Stimulated activated effector memory CD8-positive, alpha-beta T cell treated with anti-CD3 and anti-CD28 coated beads, Interleukin-12 subunit alpha, Interleukin-12 subunit beta, amount 100 ng/mL, for 72 hours (primary cell): Measurements from ENCODE around the gene CBARP.
"Not testable (repeated sequence)": the region's sequence is repeated elsewhere in the genome, so short reads cannot be mapped to it uniquely, and the experiment has no call there.

Experiments used
- ATAC-seq: fragments of 150-1000 bp; cut with Tn5 transposase; 2 replicates; pipeline ENCODE4 v1.10.0; 2021
- DNase-seq, 2 donors: peaks; one replicate each; pipeline ENCODE4 v3.0.0; 2021 to 2022; ENCODE audit warnings: low spot score in 2 of 2
- H3K27ac Mint-ChIP-seq: one replicate; pipeline ENCODE4 v1.8.0; 2022; ENCODE audit warnings: mild to moderate bottlenecking, mixed read lengths
- H3K36me3 Mint-ChIP-seq: one replicate; pipeline ENCODE4 v1.8.0; 2022; ENCODE audit warnings: mild to moderate bottlenecking, mixed read lengths
- H3K4me1 Mint-ChIP-seq: one replicate; pipeline ENCODE4 v1.8.0; 2022; ENCODE audit warnings: mixed read lengths
- H3K4me3 Mint-ChIP-seq: one replicate; pipeline ENCODE4 v1.8.0; 2022; ENCODE audit warnings: mild to moderate bottlenecking, mixed read lengths
- H3K9me3 Mint-ChIP-seq: one replicate; pipeline ENCODE4 v1.8.0; 2022; ENCODE audit warnings: mixed read lengths

The CBARP gene

DNA sequence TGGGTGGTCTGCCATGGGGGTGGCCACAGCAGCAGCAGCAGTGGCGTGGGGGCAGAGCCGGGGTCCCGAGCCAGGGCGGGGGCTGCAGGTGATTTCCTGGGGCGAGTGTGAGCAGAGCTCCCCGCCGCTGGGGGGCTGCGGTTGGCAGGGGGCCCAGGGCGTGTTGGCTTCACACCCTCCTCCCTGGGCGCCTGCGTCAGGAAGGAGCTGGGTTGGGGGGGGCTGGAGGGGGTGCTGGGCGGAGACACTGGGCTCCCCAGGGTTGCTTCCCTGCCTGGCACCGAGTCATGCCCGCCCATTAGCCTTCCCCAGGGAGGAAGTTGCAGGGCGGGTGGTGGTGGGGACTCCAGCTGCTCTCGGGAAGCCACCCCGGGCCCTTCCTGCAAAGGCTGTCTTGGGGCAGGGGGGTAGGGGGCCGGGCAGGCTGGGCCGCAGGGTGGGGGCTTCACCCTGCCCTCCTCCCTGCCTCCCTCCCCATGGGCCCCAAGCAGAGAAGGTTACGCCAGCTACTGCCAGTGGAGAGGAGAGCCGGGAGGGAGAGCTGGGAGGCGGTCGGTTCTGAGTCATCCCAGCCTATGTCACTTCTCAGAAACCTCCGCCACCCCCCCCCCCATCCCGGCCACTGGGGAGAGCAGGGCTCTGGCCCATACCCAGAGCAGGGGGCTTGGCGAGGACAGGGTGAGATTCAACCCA is 15.2 kb upstream of the CBARP start:
- H3K27ac Mint-ChIP-seq: peak overlapping the region; percentile 94
- H3K9me3 Mint-ChIP-seq: no peaks in the 10 kb centered on the region
- ATAC-seq (peak; percentile 44), DNase-seq (peak; percentile 59 to 87)
- peaks cover 87% of the 10 kb centered on the region for H3K36me3 Mint-ChIP-seq
- H3K4me1 Mint-ChIP-seq: peaks cover 24% of the 10 kb centered on the region
- peak overlapping the region; percentile 90 for H3K4me3 Mint-ChIP-seq

DNA sequence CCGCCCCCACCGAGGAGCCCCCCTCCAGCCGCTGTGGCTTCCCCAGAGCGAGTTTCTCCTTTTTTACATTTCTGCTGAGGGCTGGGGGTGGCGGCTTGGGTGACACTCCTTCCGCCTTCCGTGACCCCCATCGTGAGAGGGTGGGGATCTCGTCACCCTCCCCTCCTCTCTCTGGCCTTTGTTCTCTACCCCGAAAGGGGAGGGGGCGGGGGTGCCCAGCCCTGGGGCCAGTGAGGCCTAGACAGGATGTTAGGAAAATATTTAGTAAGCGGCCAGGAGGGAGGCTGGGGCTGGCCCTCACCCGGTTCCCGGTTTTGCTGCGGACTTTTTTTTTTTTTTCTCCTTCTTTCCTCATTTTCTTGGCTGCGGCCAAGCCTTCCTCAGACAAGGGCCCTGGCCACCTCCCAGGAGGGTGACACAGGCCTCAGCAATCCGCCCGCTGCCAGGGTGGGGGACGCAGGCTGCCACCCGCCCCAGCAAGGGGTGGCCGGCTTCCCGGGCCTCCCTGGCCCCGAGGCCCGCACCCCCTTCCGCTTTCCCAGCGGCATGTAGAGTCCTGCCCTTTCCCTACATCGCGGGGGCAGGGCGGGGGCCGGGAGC is 14.5 kb upstream of the CBARP start:
- Mint-ChIP-seq H3K4me3 (peak overlapping the region; percentile 90), H3K4me1 (peaks cover 17% of the 10 kb centered on the region), H3K36me3 (peaks cover 80% of the 10 kb centered on the region), H3K27ac (peak overlapping the region; percentile 94), H3K9me3 (no peaks in the 10 kb centered on the region)
- DNase-seq (peak in 1 of 2 donors; percentile 80), ATAC-seq (peak; percentile 11)

DNA sequence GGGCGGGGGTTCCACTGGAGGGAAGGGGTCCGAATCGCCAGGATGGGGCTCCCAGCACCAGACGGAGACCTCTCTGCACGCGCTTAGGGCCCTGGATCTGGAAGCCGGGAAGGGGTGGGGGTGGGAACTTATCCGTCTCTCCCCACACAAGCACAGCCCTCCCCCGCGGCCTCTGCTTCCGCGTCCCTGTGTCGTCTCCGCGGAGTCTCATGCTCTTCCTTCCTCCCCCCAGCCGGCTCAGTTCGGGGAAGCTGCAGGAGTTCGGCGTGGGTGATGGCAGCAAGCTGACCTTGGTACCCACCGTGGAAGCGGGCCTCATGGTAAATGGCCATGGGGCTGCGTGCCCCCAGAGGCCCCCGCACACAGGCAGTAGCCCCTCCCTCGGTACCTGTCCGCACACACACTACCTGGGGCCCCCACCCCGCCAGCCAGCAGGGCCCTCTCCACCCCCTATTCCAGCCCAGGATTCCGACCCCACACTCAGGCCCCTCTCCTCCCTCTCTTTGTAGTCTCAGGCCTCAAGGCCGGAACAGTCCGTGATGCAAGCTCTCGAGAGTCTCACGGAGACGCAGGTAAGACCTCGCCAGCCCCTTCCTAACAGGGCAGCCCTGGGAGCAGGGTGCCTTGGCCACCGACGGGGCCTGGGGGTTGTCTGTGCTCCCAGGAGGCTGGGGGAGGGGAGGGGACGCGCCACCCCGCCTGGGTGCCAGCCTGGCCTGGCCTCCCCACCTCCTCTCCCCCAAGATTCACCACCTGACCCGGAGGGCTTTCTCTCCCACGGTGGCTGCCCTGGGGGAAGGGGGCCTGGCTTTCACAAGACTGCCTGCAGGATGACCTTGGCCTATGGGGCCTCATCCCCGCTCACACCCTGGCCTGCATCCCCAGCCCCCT is 13.8 kb upstream of the CBARP start:
- DNase-seq (peak in 1 of 2 donors; percentile 84), ATAC-seq (no peak)
- H3K36me3 Mint-ChIP-seq: peaks cover 79% of the 10 kb centered on the region
- no peaks in the 10 kb centered on the region for H3K9me3 Mint-ChIP-seq
- H3K27ac Mint-ChIP-seq: peak overlapping the region; percentile 94
- H3K4me3 Mint-ChIP-seq: peak overlapping the region; percentile 90
- peaks cover 16% of the 10 kb centered on the region for H3K4me1 Mint-ChIP-seq

DNA sequence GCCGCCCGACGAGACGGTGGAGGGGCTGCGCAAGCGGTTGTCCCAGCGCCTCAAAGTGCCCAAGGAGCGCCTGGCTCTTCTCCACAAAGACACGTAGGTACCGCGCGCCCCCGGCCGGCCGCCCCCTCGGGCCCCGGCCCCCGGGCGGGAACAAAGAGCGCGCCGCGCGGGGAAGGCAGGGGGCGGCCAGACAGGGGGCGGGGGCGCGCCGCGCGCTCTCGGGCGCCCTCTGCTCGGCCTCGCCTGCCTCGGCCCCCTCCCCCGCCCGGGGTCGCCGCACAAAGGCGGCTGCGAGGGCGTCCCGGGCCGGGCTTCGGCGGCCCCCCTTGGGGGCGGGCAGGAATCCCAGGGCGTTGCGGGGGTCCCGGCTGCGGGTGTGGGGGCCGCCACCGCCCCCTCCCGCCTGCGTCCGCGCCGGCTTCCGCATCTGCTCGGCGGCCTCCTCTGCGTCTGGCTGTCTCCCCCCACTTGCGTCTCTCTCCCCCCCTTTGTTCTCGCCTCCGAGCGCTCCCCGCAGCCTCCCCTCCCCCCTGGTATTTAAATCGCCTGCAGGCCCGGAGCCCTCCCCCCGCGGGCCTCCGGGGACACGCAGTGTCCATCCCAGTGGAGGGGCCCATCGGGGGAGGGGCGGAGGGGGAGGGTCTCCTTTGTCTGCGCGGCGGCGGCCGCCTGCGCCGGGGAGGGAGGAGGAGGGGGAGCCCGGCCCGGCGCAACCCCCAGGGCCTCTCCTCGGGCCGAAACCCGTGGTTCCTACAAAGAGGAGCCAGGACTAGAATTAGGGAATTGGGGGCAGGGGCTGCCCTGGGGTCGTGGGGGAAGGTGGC is 12.8 kb upstream of the CBARP start:
- no peaks in the 10 kb centered on the region for H3K9me3 Mint-ChIP-seq
- peak overlapping the region; percentile 90 for H3K4me3 Mint-ChIP-seq
- DNase-seq: no peak
- no peak for ATAC-seq
- peaks cover 73% of the 10 kb centered on the region for H3K36me3 Mint-ChIP-seq
- peak overlapping the region; percentile 94 for H3K27ac Mint-ChIP-seq
- peaks cover 16% of the 10 kb centered on the region for H3K4me1 Mint-ChIP-seq

DNA sequence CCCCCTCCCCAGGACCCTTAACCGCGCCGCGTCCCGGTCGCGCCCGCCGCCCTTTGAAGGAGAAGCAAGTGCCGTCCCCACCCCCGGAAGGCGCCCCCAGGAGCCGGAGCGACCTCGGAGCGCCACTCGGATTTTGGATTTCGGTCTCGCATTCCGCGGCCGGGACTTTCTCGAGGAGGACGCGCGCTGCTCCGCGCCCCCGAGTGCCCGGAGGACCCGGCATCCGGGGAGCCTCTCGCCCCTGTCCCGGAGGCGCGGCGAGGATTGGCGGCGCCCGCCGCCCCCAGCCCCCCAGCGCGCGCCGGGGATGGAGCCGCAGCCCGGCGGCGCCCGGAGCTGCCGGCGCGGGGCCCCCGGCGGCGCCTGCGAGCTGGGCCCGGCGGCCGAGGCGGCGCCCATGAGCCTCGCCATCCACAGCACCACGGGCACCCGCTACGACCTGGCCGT is 12.2 kb upstream of the CBARP start:
- Mint-ChIP-seq H3K27ac (peak overlapping the region; percentile 63), H3K4me1 (peaks cover 12% of the 10 kb centered on the region), H3K9me3 (no peaks in the 10 kb centered on the region), H3K4me3 (peak overlapping the region; percentile 90), H3K36me3 (peaks cover 66% of the 10 kb centered on the region)
- DNase-seq (no peak), ATAC-seq (no peak)

DNA sequence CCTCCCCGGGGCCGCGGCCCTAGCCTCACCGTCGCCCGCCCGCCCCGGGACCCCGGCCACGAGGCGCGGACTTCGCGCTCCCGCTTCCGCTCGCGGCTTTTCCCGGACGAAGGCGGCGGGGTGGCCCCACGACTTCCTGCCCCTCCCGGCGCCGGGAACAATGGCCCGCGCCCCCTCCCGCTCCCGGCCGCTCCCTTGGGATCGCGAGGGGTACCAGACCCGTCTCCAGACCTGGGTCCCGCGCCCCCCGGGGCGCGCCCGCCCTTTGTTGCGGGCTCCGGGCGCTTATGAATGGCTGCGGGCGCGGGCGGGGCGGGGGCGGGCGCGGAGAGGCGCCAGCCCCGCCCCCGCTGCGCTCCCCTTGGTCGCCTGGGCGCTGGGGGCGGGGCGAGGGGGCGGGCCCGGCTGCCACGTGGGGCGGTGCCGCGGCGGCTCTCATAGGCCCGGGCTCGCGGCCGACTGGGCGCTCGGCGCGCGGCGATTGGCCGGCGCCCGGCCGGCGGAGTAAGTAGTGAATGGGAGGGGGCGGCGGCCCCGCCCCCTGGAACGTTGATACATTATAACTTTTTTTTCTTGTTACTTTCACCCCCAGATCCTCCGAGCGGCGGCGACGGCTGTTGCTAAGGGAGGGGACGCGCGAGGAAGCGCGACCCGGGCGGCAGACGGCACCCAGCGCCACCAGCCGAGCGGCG is 11.6 kb upstream of the CBARP start:
- peak; percentile 85 to 94 for DNase-seq
- Mint-ChIP-seq H3K4me3 (peak overlapping the region; percentile 90), H3K4me1 (peaks cover 12% of the 10 kb centered on the region), H3K36me3 (peaks cover 61% of the 10 kb centered on the region), H3K9me3 (no peaks in the 10 kb centered on the region), H3K27ac (peak overlapping the region; percentile 63)
- peak; percentile 67 for ATAC-seq

DNA sequence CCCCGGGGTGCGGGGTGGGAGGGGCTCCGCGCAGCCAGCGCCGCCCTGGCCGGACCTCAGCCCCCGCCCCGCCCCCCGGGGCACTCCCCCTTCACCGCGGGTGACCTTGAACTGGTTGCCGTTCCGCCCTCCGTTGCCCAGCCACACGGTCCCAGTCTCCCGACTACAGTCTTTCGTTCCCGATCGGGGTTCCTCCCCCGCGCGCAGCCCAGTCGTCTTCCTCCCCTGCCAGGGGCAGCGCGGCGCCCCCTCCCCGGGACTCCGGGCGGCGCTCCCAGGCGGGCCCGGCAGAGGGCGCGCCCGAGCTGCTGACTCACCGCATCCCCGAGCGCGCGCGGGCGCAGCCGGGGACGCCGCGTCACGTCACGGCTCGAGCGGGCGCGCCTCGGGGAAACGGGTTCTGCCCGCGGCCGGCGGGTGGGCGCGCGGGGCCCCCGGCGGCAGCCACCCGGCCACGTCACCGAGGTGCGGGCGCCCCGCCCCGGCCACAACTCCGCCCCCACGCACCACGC is 11.0 kb upstream of the CBARP start:
- peak; percentile 94 to 95 for DNase-seq
- ATAC-seq: peak; percentile 49
- no peaks in the 10 kb centered on the region for H3K9me3 Mint-ChIP-seq
- peaks cover 13% of the 10 kb centered on the region for H3K4me1 Mint-ChIP-seq
- peak overlapping the region; percentile 76 for H3K27ac Mint-ChIP-seq
- peaks cover 55% of the 10 kb centered on the region for H3K36me3 Mint-ChIP-seq
- peak overlapping the region; percentile 62 for H3K4me3 Mint-ChIP-seq

DNA sequence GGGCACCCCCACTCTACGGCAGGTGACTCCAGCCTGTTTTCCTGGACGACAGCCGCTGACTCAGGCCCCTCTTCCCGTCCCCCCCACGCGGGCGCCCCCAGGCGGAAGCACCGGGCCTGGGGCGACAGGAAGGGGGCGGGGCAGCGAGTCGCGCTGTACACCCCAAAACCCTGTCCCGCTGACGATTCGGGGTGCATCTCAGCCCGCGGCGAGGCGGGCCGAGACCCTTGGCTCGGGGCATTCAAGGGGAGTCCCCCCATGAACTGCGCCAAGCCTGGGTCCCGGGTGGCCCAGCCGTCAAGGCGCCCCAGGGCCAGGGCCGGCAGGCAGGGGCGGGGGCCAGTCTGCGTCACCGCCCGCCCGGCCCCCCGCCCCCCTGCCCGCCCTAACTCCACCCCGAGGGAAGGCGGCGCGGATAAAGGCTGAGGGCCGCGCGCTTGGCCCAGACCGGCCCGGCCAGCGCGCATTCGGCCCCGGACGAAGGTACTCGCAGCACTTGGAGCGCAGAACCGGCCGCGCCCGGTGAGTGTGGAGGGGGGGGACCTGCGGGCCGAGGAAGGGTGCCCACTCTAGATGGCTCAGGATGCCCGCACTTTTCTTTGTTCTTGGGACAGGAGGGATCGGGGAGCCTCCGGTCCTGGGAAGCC is 10.5 kb upstream of the CBARP start, which contains the start of gene MIDN:
MIDN (plus strand) TSS at position 445 of the 647 bp plus-strand sequence. CDS start 1,714 bp downstream, outside the sequence.
- H3K27ac Mint-ChIP-seq: peak within 1 kb of the TSS; percentile 76
- DNase-seq: peak; percentile 74 to 92
- ATAC-seq: peak; percentile 42
- H3K4me3 Mint-ChIP-seq: peak within 1 kb of the TSS; percentile 90
- H3K36me3 Mint-ChIP-seq: peaks cover 49% of the 10 kb centered on the region
- peaks cover 9% of the 10 kb centered on the region for H3K4me1 Mint-ChIP-seq
- H3K9me3 Mint-ChIP-seq: no peaks in the 10 kb centered on the region

DNA sequence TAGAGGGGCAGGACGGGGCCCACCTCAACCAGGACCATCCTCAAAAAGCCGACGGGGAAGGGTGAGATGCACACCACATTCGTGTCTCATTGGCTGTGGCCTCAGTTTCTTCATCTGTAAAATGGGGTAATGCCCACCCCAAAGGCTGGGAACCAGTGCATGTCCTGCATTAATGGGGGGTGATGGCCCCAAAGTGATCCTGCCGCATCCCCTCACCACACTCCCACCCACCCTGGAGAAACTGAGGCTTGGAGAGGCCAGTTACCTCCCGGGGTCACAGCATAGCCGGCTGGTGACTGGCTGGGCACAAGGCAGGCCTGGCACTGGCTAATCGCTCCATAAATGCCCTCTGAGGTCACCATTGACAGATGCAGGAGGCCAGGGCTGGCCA is 9.9 kb upstream of the CBARP start:
- H3K4me3 Mint-ChIP-seq: peak overlapping the region; percentile 62
- H3K27ac Mint-ChIP-seq: peak overlapping the region; percentile 76
- H3K4me1 Mint-ChIP-seq: peaks cover 6% of the 10 kb centered on the region
- ATAC-seq: no peak
- H3K9me3 Mint-ChIP-seq: no peaks in the 10 kb centered on the region
- DNase-seq: no peak
- peaks cover 48% of the 10 kb centered on the region for H3K36me3 Mint-ChIP-seq

DNA sequence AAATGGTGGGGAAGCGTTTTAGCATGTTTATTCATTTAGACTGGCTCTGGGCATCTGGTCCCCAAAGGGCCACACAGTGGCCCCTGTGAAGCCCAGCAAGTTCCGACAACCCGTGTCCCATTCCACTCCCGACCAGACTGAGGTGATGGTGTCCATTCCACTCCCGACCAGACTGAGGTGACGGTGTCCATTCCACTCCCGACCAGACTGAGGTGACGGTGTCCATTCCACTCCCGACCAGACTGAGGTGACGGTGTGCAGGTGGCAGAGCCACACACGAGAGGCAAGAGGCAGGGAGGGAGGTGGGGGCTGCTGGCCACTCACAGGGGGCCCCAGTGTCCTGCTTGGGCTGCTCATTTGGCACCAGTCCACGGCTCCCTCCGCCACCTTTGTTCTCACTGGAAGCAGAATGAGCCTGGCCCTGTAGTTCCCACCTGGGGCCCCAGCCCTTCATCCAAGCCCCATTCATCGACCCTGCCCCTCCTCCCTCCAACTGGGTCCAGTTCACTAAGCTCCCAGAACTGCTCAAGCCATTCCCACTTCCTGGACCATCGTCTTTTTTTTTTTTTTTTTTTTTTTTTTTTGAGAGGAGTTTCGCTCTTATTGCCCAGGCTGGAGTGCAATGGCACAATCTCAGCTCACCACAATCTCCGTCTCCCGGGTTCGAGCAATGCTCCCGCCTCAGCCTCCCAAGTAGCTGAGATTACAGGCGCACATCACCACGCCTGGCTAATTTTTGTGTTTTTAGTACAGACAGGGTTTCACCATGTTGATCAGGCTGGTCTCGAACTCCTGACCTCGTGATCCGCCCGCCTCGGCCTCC is 8.7 kb upstream of the CBARP start:
- H3K4me3 Mint-ChIP-seq, H3K27ac Mint-ChIP-seq, DNase-seq, ATAC-seq, H3K9me3 Mint-ChIP-seq: not testable (repeated sequence)
- Mint-ChIP-seq H3K36me3 (peaks cover 40% of the 10 kb centered on the region), H3K4me1 (peaks cover 15% of the 10 kb centered on the region)

DNA sequence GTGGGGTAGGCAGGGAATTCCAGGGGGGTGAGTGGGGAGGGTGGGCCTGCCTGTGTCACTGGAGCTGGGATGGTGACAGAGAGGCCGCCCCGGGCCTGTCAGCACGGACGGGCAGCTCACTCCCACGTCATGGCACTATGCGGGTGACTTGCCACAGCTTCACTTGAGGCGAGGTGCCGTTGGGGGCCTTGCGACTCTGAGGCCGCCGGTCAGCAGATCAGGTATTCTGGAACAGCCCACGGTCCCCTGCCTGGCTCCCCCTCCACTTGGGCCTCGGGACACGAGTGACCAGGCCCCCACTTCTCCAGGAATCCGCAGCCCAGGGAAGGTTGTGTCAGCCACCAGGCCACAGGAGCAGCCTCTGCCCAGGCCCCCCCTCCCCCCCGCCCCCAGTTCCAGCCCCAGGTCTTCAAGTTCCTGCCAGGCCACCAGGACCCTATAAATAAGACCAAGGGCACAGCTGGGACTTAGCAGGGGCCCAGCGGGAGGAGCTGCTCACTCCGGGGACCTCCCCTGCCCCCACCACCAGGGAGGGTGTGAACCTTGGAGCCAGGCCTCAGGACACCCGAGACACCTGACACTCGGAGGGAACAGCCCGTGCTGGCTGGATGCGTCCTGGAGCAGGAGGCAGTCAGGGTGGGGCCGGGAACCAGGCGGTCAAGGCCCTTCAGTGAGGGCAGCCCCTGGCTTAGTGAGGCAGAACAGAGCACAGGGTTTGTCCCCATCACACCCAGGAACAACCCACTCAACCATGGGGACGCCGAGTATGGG is 7.9 kb upstream of the CBARP start:
- DNase-seq: no peak
- no peak overlapping the region for H3K27ac Mint-ChIP-seq
- H3K4me3 Mint-ChIP-seq: no peak overlapping the region
- H3K36me3 Mint-ChIP-seq: peaks cover 40% of the 10 kb centered on the region
- no peak for ATAC-seq
- H3K4me1 Mint-ChIP-seq: peaks cover 22% of the 10 kb centered on the region
- no peaks in the 10 kb centered on the region for H3K9me3 Mint-ChIP-seq

DNA sequence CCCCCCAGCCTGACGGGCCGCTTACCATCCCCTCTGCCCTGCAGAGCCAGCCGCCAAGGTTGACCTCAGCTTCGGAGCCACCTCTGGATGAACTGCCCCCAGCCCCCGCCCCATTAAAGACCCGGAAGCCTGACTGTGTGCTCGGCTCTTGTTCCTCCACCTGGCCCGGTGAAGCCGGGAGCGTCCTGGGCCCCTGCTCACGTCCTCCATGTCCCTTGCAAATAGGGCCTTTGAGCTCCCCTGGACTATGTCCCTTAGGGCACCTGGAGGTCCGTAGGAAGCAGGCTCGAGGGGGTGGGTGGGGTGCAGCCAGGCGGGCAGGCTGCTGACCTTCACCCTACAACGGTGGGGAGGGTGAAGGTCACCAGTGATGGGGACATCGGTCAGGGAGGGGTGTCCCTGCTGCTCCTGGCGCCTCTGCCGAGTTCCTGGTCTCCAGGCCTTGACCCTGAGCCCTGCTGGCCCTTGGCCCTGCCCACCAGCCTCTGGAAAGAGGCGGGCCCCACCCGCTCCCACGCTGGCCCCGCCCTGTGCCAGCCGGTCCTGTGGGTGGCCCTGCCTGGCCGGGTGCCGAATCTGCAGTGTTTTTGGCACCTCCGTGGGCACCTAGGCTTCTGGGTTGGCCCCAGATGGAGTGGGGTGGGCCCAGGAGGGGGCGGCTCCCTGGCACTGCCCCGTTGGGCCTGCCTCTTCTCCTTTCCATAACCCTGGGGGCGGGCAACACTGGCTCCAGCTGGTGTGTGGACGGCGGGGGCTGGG is 7.1 kb upstream of the CBARP start:
- no peak overlapping the region for H3K27ac Mint-ChIP-seq
- H3K36me3 Mint-ChIP-seq: peaks cover 44% of the 10 kb centered on the region
- H3K4me1 Mint-ChIP-seq: peaks cover 24% of the 10 kb centered on the region
- H3K4me3 Mint-ChIP-seq: peak overlapping the region; percentile 57
- no peaks in the 10 kb centered on the region for H3K9me3 Mint-ChIP-seq
- DNase-seq (no peak), ATAC-seq (no peak)
